Gastrocnemius medialis (tissue), 4 donors: Measurements from ENCODE around the gene ZFP1. TPM values are rescaled to one million over a fixed set of nuclear protein-coding genes. Genes with fewer than 3 reads are reported as not detected.
"Not testable (repeated sequence)": the region's sequence is repeated elsewhere in the genome, so short reads cannot be mapped to it uniquely, and the experiment has no call there.

Experiments used
- ATAC-seq, 2 donors: fragments of 150-250 bp; one replicate each; pipeline ENCODE4 v1.9.1; 2016
- DNase-seq, 2 donors: peaks; one replicate each; pipeline ENCODE4 v3.0.0-alpha.2; 2019
- H3K27ac ChIP-seq, 4 donors: fragments of 200-600 bp; sonication (generic); 1 replicate in 1 of 4; 2 replicates in 3 of 4; pipeline ENCODE4 v1.5.1; 2016 to 2018; ENCODE audit warnings: mild to moderate bottlenecking in 2 of 4, moderate library complexity in 1 of 4
- H3K27me3 ChIP-seq, 3 donors: fragments of 200-600 bp; sonication (generic) in 2 of 3; 1 replicate in 1 of 3; 2 replicates in 2 of 3; pipeline versions ENCODE4 v1.5.1 to v1.6.0; 2016 to 2019; ENCODE audit warnings: mild to moderate bottlenecking in 1 of 3, moderate library complexity in 1 of 3
- H3K36me3 ChIP-seq, 2 donors: fragments of 200-600 bp; sonication (generic) in 1 of 2; one replicate each; pipeline ENCODE4 v1.5.1; 2017 to 2018
- H3K4me1 ChIP-seq, 2 donors: fragments of 200-600 bp; sonication (generic) in 1 of 2; one replicate each; pipeline ENCODE4 v1.5.1; 2016 to 2017; ENCODE audit warnings: mild to moderate bottlenecking in 2 of 2
- H3K4me3 ChIP-seq, 4 donors: fragments of 200-600 bp; sonication (generic) in 3 of 4; 1 replicate in 1 of 4; 2 replicates in 3 of 4; pipeline ENCODE4 v1.5.1; 2016 to 2019; ENCODE audit warnings: mild to moderate bottlenecking in 2 of 4
- H3K9me3 ChIP-seq, 3 donors: fragments of 200-600 bp; sonication (generic) in 2 of 3; 1 replicate in 1 of 3; 2 replicates in 2 of 3; pipeline ENCODE4 v1.5.1; 2016 to 2019
- POLR2A ChIP-seq, 2 donors: fragments of 450-650 bp; IDR thresholded peaks; one replicate each; pipeline ENCODE4 v1.6.1; 2017; ENCODE audit warnings: antibody characterized with exemption in 2 of 2, mild to moderate bottlenecking in 2 of 2, moderate library complexity in 2 of 2
- in situ Hi-C, 4 donors: fragments of 200-750 bp; cut with MboI; loops; one replicate each; pipeline versions ENCODE4 v1.15.0 to v1.8.0; 2017; ENCODE audit warnings: low sequenced_read_pairs in 4 of 4
- intact Hi-C: fragments of 100-400 bp; cut with DNase I; formaldehyde crosslinking; loops from one replicate; pipeline ENCODE4 v1.15.1; 2023; ENCODE audit warnings: low total_unique reads
- total RNA-seq, 4 donors: library from RNA; depleted of rRNA; stranded (reverse); fragments of >200 nt; gene quantifications; one replicate each; pipeline versions ENCODE4 v1.1.0 to v1.2.3, GENCODE V29; 2016
- TF ChIP-seq, protein P1 (sequence below), 5 experiments: fragments of 450-650 bp in 3 of 5; fragments of 200-600 bp in 2 of 5; sonication (generic) in 2 of 5; IDR thresholded peaks in 4 of 5; conservative IDR thresholded peaks in 1 of 5; 1 replicate in 4 of 5; 2 replicates in 1 of 5; pipeline ENCODE4 v1.5.1; 2016 to 2019; ENCODE audit warnings: antibody characterized with exemption in 5 of 5, mild to moderate bottlenecking in 3 of 5, moderate library complexity in 3 of 5

ZFP1 gene
- total RNA-seq, 4 donors from 2014 or later, result 4.1 to 11.0 (median 6.5) TPM

DNA sequence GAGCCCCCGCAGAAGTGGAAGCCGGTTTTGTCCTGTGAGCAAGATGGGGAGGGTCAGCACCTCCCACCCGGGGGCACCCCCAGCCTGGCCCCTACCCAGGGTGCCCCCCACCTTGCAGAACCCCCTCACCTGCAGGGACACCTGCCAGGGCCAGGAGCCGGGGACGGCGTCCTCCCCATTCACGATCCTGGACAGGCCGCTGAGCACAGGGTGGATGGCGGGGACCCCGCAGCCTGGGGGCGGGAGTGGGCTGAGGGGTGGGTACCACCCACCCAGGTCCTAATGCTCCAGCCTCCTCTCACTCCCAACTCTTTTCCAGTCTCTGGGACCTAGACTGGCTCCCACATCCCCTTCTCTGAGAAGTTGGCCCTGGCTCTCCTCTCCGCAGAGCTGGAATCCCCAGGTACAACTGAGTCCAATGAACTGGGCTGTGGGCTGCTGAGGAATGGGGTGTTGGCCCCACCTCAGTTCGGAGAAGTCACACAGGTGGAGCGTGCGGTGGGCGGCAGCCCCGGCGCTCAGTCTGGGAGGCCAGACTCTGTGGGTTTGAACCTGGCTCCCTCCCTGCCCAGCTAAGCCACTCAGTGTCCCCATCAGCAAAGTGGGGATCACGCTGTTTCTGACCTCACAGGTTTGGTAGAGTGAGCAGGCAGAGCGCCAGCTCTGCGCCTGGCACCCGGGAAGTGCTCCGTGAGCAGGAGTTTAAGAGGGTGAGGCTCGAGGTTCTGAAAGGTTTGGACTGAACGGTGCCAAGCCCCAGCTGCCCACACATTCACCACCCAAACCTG, 57.8 kb downstream of the ZFP1 start:
- not testable (repeated sequence) for H3K4me1 ChIP-seq, H3K4me3 ChIP-seq, H3K27ac ChIP-seq, DNase-seq, H3K9me3 ChIP-seq, H3K36me3 ChIP-seq, H3K27me3 ChIP-seq
- in situ Hi-C loops, result loop anchor here in 1 of 4 donors (25.0 kb wide), 1 partner anchor 556 kb away; no protein-coding TSS in a partner anchor
- intact Hi-C loops, result loop anchor here (2.0 to 10.0 kb wide), 2 partner anchors 19 to 439 kb away; partner anchors contain the start of genes KARS1 and TERF2IP
- peak in 1 of 2 donors; percentile 12 for ATAC-seq

DNA sequence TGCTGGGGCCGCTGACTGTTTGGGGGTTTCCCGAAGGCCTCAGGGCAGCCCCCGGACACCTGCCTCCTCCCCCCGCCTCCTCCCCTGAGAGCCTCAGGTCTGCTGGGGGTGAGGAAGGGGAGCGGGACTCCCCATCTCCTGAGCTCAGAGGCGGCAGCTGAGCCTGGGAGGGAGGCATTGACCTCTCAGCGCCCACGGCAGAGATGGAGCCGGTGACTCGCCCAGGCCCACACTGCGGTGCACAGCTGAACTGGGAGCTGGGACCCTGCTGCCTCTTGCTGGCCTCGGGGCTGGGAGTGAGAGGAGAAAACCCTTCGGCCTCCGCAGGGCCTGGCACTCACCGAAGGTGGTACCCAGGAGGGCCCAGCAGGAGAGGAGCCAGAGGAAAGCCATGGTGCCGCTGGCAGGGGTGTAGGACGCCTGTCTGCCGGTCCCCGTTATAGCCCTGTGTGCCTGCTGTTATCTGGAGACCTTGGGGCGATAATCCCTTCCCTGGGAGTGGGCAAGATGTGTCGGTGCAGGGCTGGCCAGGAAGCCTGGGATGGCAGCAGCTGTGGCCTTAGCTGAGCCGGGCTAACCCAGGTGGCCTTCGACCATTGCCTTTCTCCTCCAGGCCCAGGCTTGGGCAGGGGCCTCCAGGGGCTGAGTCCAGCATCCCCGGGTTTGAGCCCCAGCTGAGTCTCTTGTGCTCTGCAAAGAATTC, 58.6 kb downstream of the ZFP1 start, which contains the start of gene CTRB2:
CTRB2 (minus strand) TSS at position 413 of the 703 bp plus-strand sequence; CDS start at position 393, 20 bp downstream.
- ATAC-seq (peak in 1 of 2 donors; percentile 29), DNase-seq (no peak)
- no peak within 1 kb of the TSS for H3K27ac ChIP-seq
- TF ChIP-seq, protein P1, sequence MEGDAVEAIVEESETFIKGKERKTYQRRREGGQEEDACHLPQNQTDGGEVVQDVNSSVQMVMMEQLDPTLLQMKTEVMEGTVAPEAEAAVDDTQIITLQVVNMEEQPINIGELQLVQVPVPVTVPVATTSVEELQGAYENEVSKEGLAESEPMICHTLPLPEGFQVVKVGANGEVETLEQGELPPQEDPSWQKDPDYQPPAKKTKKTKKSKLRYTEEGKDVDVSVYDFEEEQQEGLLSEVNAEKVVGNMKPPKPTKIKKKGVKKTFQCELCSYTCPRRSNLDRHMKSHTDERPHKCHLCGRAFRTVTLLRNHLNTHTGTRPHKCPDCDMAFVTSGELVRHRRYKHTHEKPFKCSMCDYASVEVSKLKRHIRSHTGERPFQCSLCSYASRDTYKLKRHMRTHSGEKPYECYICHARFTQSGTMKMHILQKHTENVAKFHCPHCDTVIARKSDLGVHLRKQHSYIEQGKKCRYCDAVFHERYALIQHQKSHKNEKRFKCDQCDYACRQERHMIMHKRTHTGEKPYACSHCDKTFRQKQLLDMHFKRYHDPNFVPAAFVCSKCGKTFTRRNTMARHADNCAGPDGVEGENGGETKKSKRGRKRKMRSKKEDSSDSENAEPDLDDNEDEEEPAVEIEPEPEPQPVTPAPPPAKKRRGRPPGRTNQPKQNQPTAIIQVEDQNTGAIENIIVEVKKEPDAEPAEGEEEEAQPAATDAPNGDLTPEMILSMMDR (IDR thresholded peaks at IDR 0.05 in 4 of 5, conservative IDR thresholded peaks at IDR 0.05 in 1 of 5), result no peak
- no peak for TF ChIP-seq POLR2A (IDR thresholded peaks at IDR 0.05)
- H3K27me3 ChIP-seq, result no peaks in the 10 kb centered on the region
- intact Hi-C loops, result loop anchor here (2.0 to 10.0 kb wide), 2 partner anchors 18 to 438 kb away; partner anchors contain the start of genes KARS1 and TERF2IP
- H3K9me3 ChIP-seq, result no peaks in the 10 kb centered on the region
- H3K4me3 ChIP-seq, result no peak within 1 kb of the TSS
- in situ Hi-C loops, result loop anchor here in 1 of 4 donors (25.0 kb wide), 1 partner anchor 555 kb away; no protein-coding TSS in a partner anchor
- H3K4me1 ChIP-seq, result no peaks in the 10 kb centered on the region
- no peaks in the 10 kb centered on the region for H3K36me3 ChIP-seq

DNA sequence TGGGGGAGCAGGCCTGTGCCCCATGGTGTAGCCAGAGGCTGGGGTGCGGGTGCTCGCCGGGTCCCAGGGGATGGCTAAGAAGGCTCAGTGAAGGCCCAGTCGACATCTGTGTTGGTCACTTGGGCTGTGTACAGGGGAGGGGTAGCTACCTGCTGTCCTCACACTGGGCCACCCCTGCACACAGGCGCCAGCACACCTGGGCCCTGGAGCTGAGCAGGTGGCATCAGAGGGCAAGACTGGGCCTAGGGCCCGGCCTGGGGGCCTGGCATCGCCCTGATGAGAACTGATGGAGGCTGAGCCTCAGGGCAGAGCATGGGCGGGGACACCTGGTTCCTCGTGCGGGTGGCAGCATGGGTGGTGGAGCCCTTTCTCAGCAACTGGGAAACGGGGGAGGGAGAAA, 59.5 kb downstream of the ZFP1 start:
- no peaks in the 10 kb centered on the region for H3K9me3 ChIP-seq
- intact Hi-C loops (loop anchor here (2.0 to 10.0 kb wide), 2 partner anchors 17 to 437 kb away; partner anchors contain the start of genes KARS1 and TERF2IP), in situ Hi-C loops (loop anchor here in 1 of 4 donors (25.0 kb wide), 1 partner anchor 554 kb away; no protein-coding TSS in a partner anchor)
- no peak for ATAC-seq
- no peaks in the 10 kb centered on the region for H3K4me1 ChIP-seq
- TF ChIP-seq, protein P1 (IDR thresholded peaks at IDR 0.05 in 4 of 5, conservative IDR thresholded peaks at IDR 0.05 in 1 of 5), result no peak
- H3K36me3 ChIP-seq, result no peaks in the 10 kb centered on the region
- no peak overlapping the region for H3K27ac ChIP-seq
- no peak overlapping the region for H3K4me3 ChIP-seq
- H3K27me3 ChIP-seq, result no peaks in the 10 kb centered on the region
- DNase-seq, result no peak

DNA sequence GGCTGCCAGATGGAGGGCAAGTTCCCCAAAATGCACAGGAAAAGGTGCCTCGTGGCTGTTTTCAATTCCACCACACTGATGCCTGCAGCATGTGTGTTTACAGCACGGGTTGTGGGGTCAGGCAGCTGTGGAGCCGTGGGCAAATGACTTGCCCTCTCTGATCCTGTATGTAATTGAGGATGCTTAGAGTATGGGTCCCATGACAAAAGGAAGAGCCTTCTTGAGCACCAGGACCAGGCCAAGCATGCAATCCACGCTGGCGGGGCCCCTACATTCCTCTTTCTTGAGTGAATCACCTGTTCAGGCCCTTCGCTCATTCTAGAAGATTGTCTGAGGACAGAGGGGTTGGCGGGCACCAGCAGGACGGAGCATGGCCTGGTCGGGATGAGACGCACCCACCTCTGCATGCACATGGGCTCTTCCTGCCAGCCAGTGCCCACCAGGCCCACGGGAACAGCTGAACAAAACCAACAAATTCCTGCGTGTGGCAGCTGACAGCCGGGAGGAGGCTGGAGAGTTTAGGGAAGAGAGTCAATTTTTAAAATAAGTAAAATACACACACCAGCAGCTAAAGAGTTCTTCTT, 60.0 kb downstream of the ZFP1 start:
- in situ Hi-C loops (loop anchor here in 1 of 4 donors (25.0 kb wide), 1 partner anchor 554 kb away; no protein-coding TSS in a partner anchor), intact Hi-C loops (loop anchor here (10.0 kb wide), 1 partner anchor 436 kb away; the partner anchor contains the start of genes KARS1 and TERF2IP)
- H3K36me3 ChIP-seq, result no peaks in the 10 kb centered on the region
- no peaks in the 10 kb centered on the region for H3K27me3 ChIP-seq
- ATAC-seq (no peak), DNase-seq (no peak)
- no peaks in the 10 kb centered on the region for H3K4me1 ChIP-seq
- H3K9me3 ChIP-seq, result no peaks in the 10 kb centered on the region
- H3K4me3 ChIP-seq, result no peak overlapping the region
- no peak for TF ChIP-seq POLR2A (IDR thresholded peaks at IDR 0.05)
- TF ChIP-seq, protein P1 (IDR thresholded peaks at IDR 0.05 in 4 of 5, conservative IDR thresholded peaks at IDR 0.05 in 1 of 5), result no peak
- no peak overlapping the region for H3K27ac ChIP-seq
